Measurements from ENCODE around the gene UBE2R2. TPM values are rescaled to one million over a fixed set of nuclear protein-coding genes. Genes with fewer than 3 reads are reported as not detected.
"Not testable (repeated sequence)": the region's sequence is repeated elsewhere in the genome, so short reads cannot be mapped to it uniquely, and the experiment has no call there.

The UBE2R2 gene
- polyA plus RNA-seq, 1 donor from 2014 or later: 45.0 TPM

GRCh38 chr9:33799928-33800704 lies 16.8 kb upstream of the UBE2R2 start:
- Histone ChIP-seq H2AFZ (ENCODE audit: low read depth, low read length) (no peak overlapping the region), H3K4me2 (ENCODE audit: low read length) (no peak overlapping the region), H3K27me3 (ENCODE audit: insufficient read depth, low read depth, low read length) (no peaks in the 10 kb centered on the region), H3F3A (ENCODE audit: insufficient read depth, low read length, poor library complexity, severe bottlenecking) (no peaks in the 10 kb centered on the region), H4K20me1 (ENCODE audit: insufficient read depth) (no peaks in the 10 kb centered on the region), H3K36me3 (ENCODE audit: insufficient read depth, low read length) (no peaks in the 10 kb centered on the region), H3K4me3 (ENCODE audit: low read length) (no peak overlapping the region), H3K9ac (ENCODE audit: low read length) (no peak overlapping the region), H3K79me2 (replicated peaks; ENCODE audit: insufficient read depth, low read length) (no peaks in the 10 kb centered on the region), H3K9me2 (ENCODE audit: insufficient read depth, low read length) (no peaks in the 10 kb centered on the region), H3K9me3 (ENCODE audit: low read length) (no peaks in the 10 kb centered on the region), H3K27ac (ENCODE audit: low read length) (no peak overlapping the region)
- no peak for TF ChIP-seq TAF1 (IDR thresholded peaks at IDR 0.05; ENCODE audit: low read depth)
- TF ChIP-seq CTCF (IDR thresholded peaks at IDR 0.05; ENCODE audit: poor library complexity, severe bottlenecking): no peak
- no peak for TF ChIP-seq POLR2AphosphoS5 (IDR thresholded peaks at IDR 0.05)
- no peak for TF ChIP-seq REST (IDR thresholded peaks at IDR 0.05; ENCODE audit: borderline replicate concordance)
- TF ChIP-seq SMC3 (conservative IDR thresholded peaks at IDR 0.05; ENCODE audit: poor library complexity): no peak
- TF ChIP-seq RAD21 (conservative IDR thresholded peaks at IDR 0.05): no peak
- TF ChIP-seq EZH2 (IDR thresholded peaks at IDR 0.05; ENCODE audit: borderline replicate concordance, insufficient read depth, low read length, poor library complexity, severe bottlenecking): no peak
- no peak for TF ChIP-seq EP300 (conservative IDR thresholded peaks at IDR 0.05; ENCODE audit: poor library complexity, severe bottlenecking)
- TF ChIP-seq MXI1 (conservative IDR thresholded peaks at IDR 0.05; ENCODE audit: poor library complexity, severe bottlenecking): no peak

GRCh38 chr9:33800886-33801285 lies 16.1 kb upstream of the UBE2R2 start:
- Histone ChIP-seq H3K9ac (ENCODE audit: low read length) (no peak overlapping the region), H3K79me2 (replicated peaks; ENCODE audit: insufficient read depth, low read length) (no peaks in the 10 kb centered on the region), H3K36me3 (ENCODE audit: insufficient read depth, low read length) (no peaks in the 10 kb centered on the region), H3K4me2 (ENCODE audit: low read length) (no peak overlapping the region), H2AFZ (ENCODE audit: low read depth, low read length) (no peak overlapping the region), H3K27ac (ENCODE audit: low read length) (no peak overlapping the region), H3K9me3 (ENCODE audit: low read length) (no peaks in the 10 kb centered on the region), H3F3A (ENCODE audit: insufficient read depth, low read length, poor library complexity, severe bottlenecking) (no peaks in the 10 kb centered on the region), H3K27me3 (ENCODE audit: insufficient read depth, low read depth, low read length) (no peaks in the 10 kb centered on the region), H4K20me1 (ENCODE audit: insufficient read depth) (no peaks in the 10 kb centered on the region), H3K4me3 (ENCODE audit: low read length) (no peak overlapping the region), H3K9me2 (ENCODE audit: insufficient read depth, low read length) (no peaks in the 10 kb centered on the region)
- no peak for TF ChIP-seq EP300 (conservative IDR thresholded peaks at IDR 0.05; ENCODE audit: poor library complexity, severe bottlenecking)
- no peak for TF ChIP-seq RAD21 (conservative IDR thresholded peaks at IDR 0.05)
- TF ChIP-seq MXI1 (conservative IDR thresholded peaks at IDR 0.05; ENCODE audit: poor library complexity, severe bottlenecking): no peak
- no peak for TF ChIP-seq CTCF (IDR thresholded peaks at IDR 0.05; ENCODE audit: poor library complexity, severe bottlenecking)
- no peak for TF ChIP-seq SMC3 (conservative IDR thresholded peaks at IDR 0.05; ENCODE audit: poor library complexity)
- TF ChIP-seq EZH2 (IDR thresholded peaks at IDR 0.05; ENCODE audit: borderline replicate concordance, insufficient read depth, low read length, poor library complexity, severe bottlenecking): no peak
- no peak for TF ChIP-seq REST (IDR thresholded peaks at IDR 0.05; ENCODE audit: borderline replicate concordance)

GRCh38 chr9:33801943-33802500 lies 14.9 kb upstream of the UBE2R2 start:
- not testable (repeated sequence) for H3K9me2 ChIP-seq (ENCODE audit: insufficient read depth, low read length); H3K27me3 ChIP-seq (ENCODE audit: insufficient read depth, low read depth, low read length); H3K9me3 ChIP-seq (ENCODE audit: low read length); H3K4me3 ChIP-seq (ENCODE audit: low read length); H3K79me2 ChIP-seq (replicated peaks; ENCODE audit: insufficient read depth, low read length); H3K4me2 ChIP-seq (ENCODE audit: low read length); H3K9ac ChIP-seq (ENCODE audit: low read length); H2AFZ ChIP-seq (ENCODE audit: low read depth, low read length); H4K20me1 ChIP-seq (ENCODE audit: insufficient read depth); H3K36me3 ChIP-seq (ENCODE audit: insufficient read depth, low read length); H3F3A ChIP-seq (ENCODE audit: insufficient read depth, low read length, poor library complexity, severe bottlenecking); H3K27ac ChIP-seq (ENCODE audit: low read length)

All from neural cell (in vitro differentiated cells).